ENCODE data around the gene RAET1E.
"Not testable (repeated sequence)": the region's sequence is repeated elsewhere in the genome, so short reads cannot be mapped to it uniquely, and the experiment has no call there.

RAET1E gene

GRCh38 chr6:149897855-149898744 is at the start of gene RAET1E:
Gene RAET1E (minus strand): TSS chr6:149898113. CDS start chr6:149890901, 7,212 bp downstream.
- DNase-seq = no peak

GRCh38 chr6:149947533-149947932 is 49.6 kb upstream of the RAET1E start:
- DNase-seq = not testable (repeated sequence)

GRCh38 chr6:149946631-149947030 is 48.7 kb upstream of the RAET1E start:
- DNase-seq = not testable (repeated sequence)

- DNase-seq = not testable (repeated sequence)
Observed at GRCh38 chr6:149945276-149945675, 47.4 kb upstream of the RAET1E start.

- not testable (repeated sequence) for DNase-seq
Observed at GRCh38 chr6:149943321-149943720, 45.4 kb upstream of the RAET1E start.

GRCh38 chr6:149942461-149942829 is 44.5 kb upstream of the RAET1E start:
- no peak for DNase-seq

GRCh38 chr6:149941583-149942460 is 43.9 kb upstream of the RAET1E start, which contains the start of gene ULBP2:
Gene ULBP2 (plus strand): TSS chr6:149942014. CDS start chr6:149942073, 59 bp downstream.
- DNase-seq = peak; percentile 73

- no peak for DNase-seq
Observed at GRCh38 chr6:149940672-149940982, 42.7 kb upstream of the RAET1E start.

GRCh38 chr6:149939909-149940671 is 42.2 kb upstream of the RAET1E start:
- DNase-seq = no peak

- no peak for DNase-seq
Observed at GRCh38 chr6:149939356-149939648, 41.4 kb upstream of the RAET1E start.

- no peak for DNase-seq
Observed at GRCh38 chr6:149938571-149939355, 40.9 kb upstream of the RAET1E start.

- not testable (repeated sequence) for DNase-seq
Observed at GRCh38 chr6:149938013-149938570, 40.2 kb upstream of the RAET1E start.

GRCh38 chr6:149936743-149937142 is 38.8 kb upstream of the RAET1E start:
- no peak for DNase-seq

GRCh38 chr6:149935668-149936067 is 37.8 kb upstream of the RAET1E start:
- DNase-seq = no peak

- DNase-seq = no peak
Observed at GRCh38 chr6:149935246-149935645, 37.3 kb upstream of the RAET1E start.

GRCh38 chr6:149934249-149935156 is 36.6 kb upstream of the RAET1E start:
- no peak for DNase-seq

- no peak for DNase-seq
Observed at GRCh38 chr6:149933461-149933860, 35.5 kb upstream of the RAET1E start.

- no peak for DNase-seq
Observed at GRCh38 chr6:149933036-149933435, 35.1 kb upstream of the RAET1E start.

GRCh38 chr6:149931501-149931900 is 33.6 kb upstream of the RAET1E start:
- DNase-seq = no peak

GRCh38 chr6:149929422-149929821 is 31.5 kb upstream of the RAET1E start:
- DNase-seq = no peak

GRCh38 chr6:149927025-149927424 is 29.1 kb upstream of the RAET1E start:
- DNase-seq = not testable (repeated sequence)

All from GOT3 (cell line).